ENCODE measurements around the gene ADGRL2.

Gene ADGRL2

GRCh38 chr1:82000221-82000620, 199.5 kb downstream of the ADGRL2 start:
- no peak overlapping the region for H3K27ac ChIP-seq
- TF ChIP-seq CTCF (IDR thresholded peaks at IDR 0.05) (no peak), ZFX (IDR thresholded peaks at IDR 0.05; ENCODE audit: borderline replicate concordance) (no peak)

GRCh38 chr1:82001345-82001744, 200.6 kb downstream of the ADGRL2 start:
- H3K27ac ChIP-seq: no peak overlapping the region

GRCh38 chr1:82007804-82008203, 207.1 kb downstream of the ADGRL2 start:
- no peak for TF ChIP-seq CTCF (IDR thresholded peaks at IDR 0.05)
- TF ChIP-seq ZFX (IDR thresholded peaks at IDR 0.05; ENCODE audit: borderline replicate concordance): no peak

More at GRCh38 chr1:82001345-82001744, 200.6 kb downstream of the ADGRL2 start:
- TF ChIP-seq CTCF (IDR thresholded peaks at IDR 0.05) (no peak), ZFX (IDR thresholded peaks at IDR 0.05; ENCODE audit: borderline replicate concordance) (no peak)

GRCh38 chr1:82013702-82014101, 213.0 kb downstream of the ADGRL2 start:
- TF ChIP-seq CTCF (IDR thresholded peaks at IDR 0.05) (no peak), ZFX (IDR thresholded peaks at IDR 0.05; ENCODE audit: borderline replicate concordance) (no peak)

More at GRCh38 chr1:82007804-82008203, 207.1 kb downstream of the ADGRL2 start:
- H3K27ac ChIP-seq: no peak overlapping the region

GRCh38 chr1:82015444-82015843, 214.7 kb downstream of the ADGRL2 start:
- no peak overlapping the region for H3K27ac ChIP-seq
- no peak for TF ChIP-seq CTCF (IDR thresholded peaks at IDR 0.05)
- no peak for TF ChIP-seq ZFX (IDR thresholded peaks at IDR 0.05; ENCODE audit: borderline replicate concordance)

More at GRCh38 chr1:82013702-82014101, 213.0 kb downstream of the ADGRL2 start:
- H3K27ac ChIP-seq: no peak overlapping the region

- TF ChIP-seq CTCF (IDR thresholded peaks at IDR 0.05): no peak
- H3K27ac ChIP-seq: no peak overlapping the region
Measured at GRCh38 chr1:82018319-82018718, 217.6 kb downstream of the ADGRL2 start.

- TF ChIP-seq CTCF (IDR thresholded peaks at IDR 0.05) (no peak), ZFX (IDR thresholded peaks at IDR 0.05; ENCODE audit: borderline replicate concordance) (no peak)
Measured at GRCh38 chr1:82019508-82019907, 218.8 kb downstream of the ADGRL2 start.

More at GRCh38 chr1:82019508-82019907, 218.8 kb downstream of the ADGRL2 start:
- no peak overlapping the region for H3K27ac ChIP-seq

Measured in 22Rv1 (cell line).